Hematopoietic multipotent progenitor cell treated with erythropoietin and hydrocortisone succinate and interleukin-3 and kit ligand, for 15 days (in vitro differentiated cells): Measurements from ENCODE around the gene MRPL38.
A peak's percentile ranks its signal among the peaks of the same experiment; 100 is the strongest.
"Not testable (repeated sequence)": the region's sequence is repeated elsewhere in the genome, so short reads cannot be mapped to it uniquely, and the experiment has no call there.

Source experiments
- DNase-seq: peaks from one replicate; pipeline ENCODE4 v3.0.0-alpha.2; 2015; ENCODE audit warnings: low spot score

MRPL38 gene

GRCh38 chr17:75896415-75897159, 8.1 kb downstream of the MRPL38 start, which contains the start of gene TRIM65:
Gene TRIM65, minus strand, starts transcription at chr17:75896951. Its CDS starts 14 bp downstream, at chr17:75896937.
- DNase-seq = peak; percentile 73

- no peak for DNase-seq
Observed at GRCh38 chr17:75895370-75896155, 9.1 kb downstream of the MRPL38 start.

- DNase-seq = no peak
Observed at GRCh38 chr17:75894049-75894733, 10.5 kb downstream of the MRPL38 start.

GRCh38 chr17:75893305-75894048, 11.2 kb downstream of the MRPL38 start:
- no peak for DNase-seq

GRCh38 chr17:75892556-75893224, 12.0 kb downstream of the MRPL38 start:
- no peak for DNase-seq

- DNase-seq = no peak
Observed at GRCh38 chr17:75891605-75892555, 12.8 kb downstream of the MRPL38 start.

GRCh38 chr17:75891022-75891604, 13.6 kb downstream of the MRPL38 start:
- no peak for DNase-seq

GRCh38 chr17:75889454-75889853, 15.2 kb downstream of the MRPL38 start:
- no peak for DNase-seq

GRCh38 chr17:75888484-75888883, 16.2 kb downstream of the MRPL38 start:
- DNase-seq = no peak

- DNase-seq = not testable (repeated sequence)
Observed at GRCh38 chr17:75885860-75886259, 18.8 kb downstream of the MRPL38 start.

- no peak for DNase-seq
Observed at GRCh38 chr17:75885431-75885830, 19.3 kb downstream of the MRPL38 start.

- no peak for DNase-seq
Observed at GRCh38 chr17:75881678-75882454, 22.8 kb downstream of the MRPL38 start.

GRCh38 chr17:75880266-75880665, 24.4 kb downstream of the MRPL38 start:
- peak; percentile 22 for DNase-seq

- no peak for DNase-seq
Observed at GRCh38 chr17:75878174-75878998, 26.3 kb downstream of the MRPL38 start, which contains the start of gene TRIM47. Gene TRIM47, minus strand, starts transcription at chr17:75878581. Its CDS starts 33 bp downstream, at chr17:75878548.

- DNase-seq = peak; percentile 58
Observed at GRCh38 chr17:75877752-75878173, 26.9 kb downstream of the MRPL38 start.

GRCh38 chr17:75876938-75877751, 27.5 kb downstream of the MRPL38 start:
- DNase-seq = no peak
